Karpas-422 (cell line): ENCODE results near the gene NETO2. TPM values are rescaled to one million over a fixed set of nuclear protein-coding genes. Genes with fewer than 3 reads are reported as not detected.

Source experiments
- DNase-seq: peaks from one replicate; pipeline ENCODE4 v3.0.0-alpha.2; 2015
- H2AFZ ChIP-seq: fragments of 200-600 bp; sonication (generic); 2 replicates; pipeline ENCODE4 v1.6.1; 2014; ENCODE audit warnings: antibody characterized with exemption, low read length, mixed read lengths
- H3K27ac ChIP-seq: fragments of 200-600 bp; sonication (generic); 2 replicates; pipeline ENCODE4 v1.5.1; 2014; ENCODE audit warnings: mild to moderate bottlenecking, low read length, moderate library complexity
- H3K27me3 ChIP-seq: fragments of 200-600 bp; sonication (generic); 2 replicates; pipeline ENCODE4 v1.6.1; 2014; ENCODE audit warnings: low read length, mixed read lengths
- H3K36me3 ChIP-seq: fragments of 200-600 bp; sonication (generic); 2 replicates; pipeline ENCODE4 v1.6.1; 2014; ENCODE audit warnings: low read length, mixed read lengths; ENCODE audit not compliant: insufficient read depth
- H3K4me1 ChIP-seq: fragments of 200-600 bp; sonication (generic); 2 replicates; pipeline ENCODE4 v1.6.1; 2014; ENCODE audit warnings: mild to moderate bottlenecking, low read length, mixed read lengths
- H3K4me2 ChIP-seq: fragments of 200-600 bp; sonication (generic); 2 replicates; pipeline ENCODE4 v1.6.1; 2014; ENCODE audit warnings: low read length, low read depth, mild to moderate bottlenecking; ENCODE audit not compliant: poor library complexity, severe bottlenecking
- H3K4me3 ChIP-seq: fragments of 200-600 bp; sonication (generic); 2 replicates; pipeline ENCODE4 v1.5.1; 2014; ENCODE audit warnings: mild to moderate bottlenecking, antibody characterized with exemption, low read length, mixed read lengths
- H3K79me2 ChIP-seq: fragments of 200-600 bp; sonication (generic); 2 replicates; pipeline ENCODE4 v1.6.1; 2014; ENCODE audit warnings: mild to moderate bottlenecking, low read length, mixed read lengths
- H3K9ac ChIP-seq: fragments of 200-600 bp; sonication (generic); 2 replicates; pipeline ENCODE4 v1.6.0; 2014; ENCODE audit warnings: low read length
- H3K9me2 ChIP-seq: fragments of 200-600 bp; sonication (generic), shearing (Covaris generic); replicated peaks from 2 replicates; pipeline ENCODE4 v1.6.0; 2014; ENCODE audit warnings: mild to moderate bottlenecking, low read length, moderate library complexity; ENCODE audit not compliant: insufficient read depth
- H3K9me3 ChIP-seq: fragments of 300-700, 200-600 bp; sonication (generic); 2 replicates; pipeline ENCODE4 v1.6.1; 2014; ENCODE audit warnings: low read length, mixed read lengths
- H4K20me1 ChIP-seq: fragments of 200-600 bp; sonication (generic); 2 replicates; pipeline ENCODE4 v1.6.1; 2014; ENCODE audit warnings: mild to moderate bottlenecking, antibody characterized with exemption, low read length, low read depth; ENCODE audit not compliant: insufficient read depth
- total RNA-seq: library from RNA; depleted of rRNA; stranded (reverse); fragments of >200 nt; shearing (Covaris generic); gene quantifications from 2 replicates; pipeline ENCODE4 v1.2.3, GENCODE V29; 2014; ENCODE audit warnings: low replicate concordance

NETO2 gene
- total RNA-seq, 1 experiment from 2014 or later, result 83.9 TPM

DNA sequence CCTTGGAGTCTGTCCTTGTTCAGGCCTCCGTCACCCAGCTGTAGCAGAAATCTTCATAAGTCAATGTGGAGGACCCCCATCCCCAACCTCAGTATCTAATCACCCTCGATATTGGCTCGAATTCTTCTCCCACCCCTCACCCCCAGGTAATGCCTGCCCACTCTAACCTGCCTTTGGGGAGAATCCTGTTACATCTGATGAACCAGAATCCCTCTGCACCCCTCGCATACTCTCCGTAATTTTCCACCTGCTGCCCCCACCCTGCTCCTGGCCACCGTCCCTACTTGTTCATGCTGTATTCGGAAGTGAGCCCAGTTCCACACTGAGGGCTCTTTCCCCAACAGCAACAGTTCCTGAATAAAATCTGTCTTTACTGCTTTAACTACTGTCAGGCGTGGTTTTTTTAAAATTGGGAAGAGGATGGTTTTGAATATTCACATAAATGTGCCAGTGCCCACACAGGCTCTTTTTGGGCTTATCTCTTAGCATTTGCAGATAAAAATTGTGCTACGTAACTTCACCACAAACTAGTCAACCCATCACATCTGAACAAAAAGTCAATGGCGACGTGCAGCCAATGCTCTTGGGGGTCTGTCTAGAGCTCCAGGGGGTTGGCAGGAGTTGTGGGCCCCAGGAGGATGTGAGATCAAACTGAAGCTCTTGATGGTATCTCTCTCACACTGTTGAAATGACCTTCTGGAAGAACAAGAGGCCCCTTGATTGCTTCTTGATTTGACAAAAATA lies 73.7 kb downstream of the NETO2 start:
- H3K4me3 ChIP-seq, result no peak overlapping the region
- H3K79me2 ChIP-seq, result no peaks in the 10 kb centered on the region
- no peaks in the 10 kb centered on the region for H4K20me1 ChIP-seq
- H2AFZ ChIP-seq, result no peak overlapping the region
- H3K4me2 ChIP-seq, result no peak overlapping the region
- no peak for DNase-seq
- H3K36me3 ChIP-seq, result no peaks in the 10 kb centered on the region
- H3K27ac ChIP-seq, result no peak overlapping the region
- H3K9ac ChIP-seq, result no peak overlapping the region
- no peaks in the 10 kb centered on the region for H3K9me2 ChIP-seq
- no peaks in the 10 kb centered on the region for H3K27me3 ChIP-seq
- no peaks in the 10 kb centered on the region for H3K9me3 ChIP-seq
- H3K4me1 ChIP-seq, result no peaks in the 10 kb centered on the region

DNA sequence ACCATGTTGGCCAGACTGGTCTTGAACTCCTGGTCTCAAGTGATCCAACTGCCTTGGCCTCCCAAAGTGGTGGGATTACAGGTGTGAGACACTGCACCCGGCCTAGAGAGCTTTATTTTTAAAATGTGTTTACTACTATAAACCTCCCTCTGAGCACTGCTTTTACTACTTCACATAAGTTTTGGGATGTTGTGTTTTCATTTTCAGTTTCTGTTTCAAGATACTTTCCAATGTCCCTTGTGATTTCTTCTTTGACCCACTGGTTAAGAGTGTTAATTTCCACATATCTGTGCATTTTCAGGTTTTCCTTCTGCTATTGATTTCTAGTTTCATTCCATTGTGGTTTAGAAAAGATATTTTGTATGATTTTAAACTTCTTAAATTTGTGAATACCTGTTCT lies 74.4 kb downstream of the NETO2 start:
- H2AFZ ChIP-seq, result no peak overlapping the region

DNA sequence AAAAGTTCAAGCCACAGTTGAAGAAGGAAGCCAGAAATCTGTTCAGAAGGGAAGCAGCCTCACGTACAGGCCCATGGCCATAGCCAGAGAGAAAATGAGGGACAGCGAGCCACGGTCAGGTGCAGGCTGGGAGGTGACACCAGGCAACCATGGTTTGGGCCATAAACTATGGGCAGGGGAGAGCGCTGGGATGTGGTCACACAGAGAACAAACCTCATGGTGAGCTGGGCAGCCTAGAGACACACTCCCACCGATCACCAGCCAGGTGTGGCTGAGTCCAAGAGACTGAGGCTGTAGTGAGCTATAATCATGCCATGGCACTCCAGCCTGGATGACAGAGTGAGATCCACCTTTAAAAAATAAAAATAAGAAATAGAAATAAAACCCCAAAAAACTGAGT lies 76.5 kb downstream of the NETO2 start:
- Histone ChIP-seq H3K4me1 (no peaks in the 10 kb centered on the region), H3K9ac (no peak overlapping the region), H3K27ac (no peak overlapping the region), H2AFZ (no peak overlapping the region), H3K4me2 (no peak overlapping the region), H3K36me3 (no peaks in the 10 kb centered on the region), H3K4me3 (no peak overlapping the region), H3K9me2 (no peaks in the 10 kb centered on the region), H3K27me3 (no peaks in the 10 kb centered on the region), H3K9me3 (no peaks in the 10 kb centered on the region), H3K79me2 (no peaks in the 10 kb centered on the region), H4K20me1 (no peaks in the 10 kb centered on the region)
- DNase-seq, result no peak

More for the DNA sequence above, 74.4 kb downstream of the NETO2 start:
- H3K4me2 ChIP-seq, result no peak overlapping the region
- no peaks in the 10 kb centered on the region for H3K27me3 ChIP-seq
- H3K9ac ChIP-seq, result no peak overlapping the region
- H4K20me1 ChIP-seq, result no peaks in the 10 kb centered on the region
- H3K79me2 ChIP-seq, result no peaks in the 10 kb centered on the region
- DNase-seq, result no peak
- no peaks in the 10 kb centered on the region for H3K36me3 ChIP-seq
- H3K9me3 ChIP-seq, result no peaks in the 10 kb centered on the region
- H3K27ac ChIP-seq, result no peak overlapping the region
- H3K4me1 ChIP-seq, result no peaks in the 10 kb centered on the region
- no peaks in the 10 kb centered on the region for H3K9me2 ChIP-seq
- no peak overlapping the region for H3K4me3 ChIP-seq

GRCh38 chr16:47065766-47066688 lies 77.7 kb downstream of the NETO2 start:
- Histone ChIP-seq H3K4me3 (no peak overlapping the region), H4K20me1 (no peaks in the 10 kb centered on the region)
- DNase-seq, result no peak

DNA sequence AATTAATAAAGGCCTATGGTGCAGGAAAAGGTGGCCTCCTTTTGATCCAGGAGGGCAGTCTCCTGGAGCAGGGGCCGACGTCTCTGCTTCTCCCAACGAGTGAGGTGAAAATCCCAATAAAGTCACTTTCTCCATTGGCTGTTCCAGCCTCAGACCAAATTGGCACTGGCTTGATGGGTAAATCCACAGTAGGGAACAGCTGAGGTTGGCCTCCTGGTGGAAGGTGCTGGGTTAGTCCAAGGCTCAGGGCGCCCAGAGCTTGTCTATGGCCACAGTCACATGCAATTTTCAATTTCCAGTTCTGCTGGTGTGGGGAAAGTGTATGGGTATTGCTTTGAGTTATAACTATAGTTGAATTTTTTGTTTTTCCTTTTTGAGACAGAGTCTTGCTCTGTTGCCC lies 79.0 kb downstream of the NETO2 start:
- Histone ChIP-seq H4K20me1 (no peaks in the 10 kb centered on the region), H3K36me3 (no peaks in the 10 kb centered on the region), H3K9me2 (no peaks in the 10 kb centered on the region), H3K4me3 (no peak overlapping the region), H3K27ac (no peak overlapping the region), H2AFZ (no peak overlapping the region), H3K27me3 (no peaks in the 10 kb centered on the region), H3K79me2 (no peaks in the 10 kb centered on the region), H3K4me2 (no peak overlapping the region), H3K9ac (no peak overlapping the region), H3K4me1 (no peaks in the 10 kb centered on the region), H3K9me3 (no peaks in the 10 kb centered on the region)
- DNase-seq, result no peak

More at GRCh38 chr16:47065766-47066688, 77.7 kb downstream of the NETO2 start:
- H3K27ac ChIP-seq, result no peak overlapping the region
- no peaks in the 10 kb centered on the region for H3K36me3 ChIP-seq
- H3K9me3 ChIP-seq, result no peaks in the 10 kb centered on the region
- no peaks in the 10 kb centered on the region for H3K27me3 ChIP-seq
- no peak overlapping the region for H3K9ac ChIP-seq
- H3K4me1 ChIP-seq, result no peaks in the 10 kb centered on the region
- no peak overlapping the region for H2AFZ ChIP-seq
- H3K4me2 ChIP-seq, result no peak overlapping the region
- no peaks in the 10 kb centered on the region for H3K79me2 ChIP-seq
- H3K9me2 ChIP-seq, result no peaks in the 10 kb centered on the region

DNA sequence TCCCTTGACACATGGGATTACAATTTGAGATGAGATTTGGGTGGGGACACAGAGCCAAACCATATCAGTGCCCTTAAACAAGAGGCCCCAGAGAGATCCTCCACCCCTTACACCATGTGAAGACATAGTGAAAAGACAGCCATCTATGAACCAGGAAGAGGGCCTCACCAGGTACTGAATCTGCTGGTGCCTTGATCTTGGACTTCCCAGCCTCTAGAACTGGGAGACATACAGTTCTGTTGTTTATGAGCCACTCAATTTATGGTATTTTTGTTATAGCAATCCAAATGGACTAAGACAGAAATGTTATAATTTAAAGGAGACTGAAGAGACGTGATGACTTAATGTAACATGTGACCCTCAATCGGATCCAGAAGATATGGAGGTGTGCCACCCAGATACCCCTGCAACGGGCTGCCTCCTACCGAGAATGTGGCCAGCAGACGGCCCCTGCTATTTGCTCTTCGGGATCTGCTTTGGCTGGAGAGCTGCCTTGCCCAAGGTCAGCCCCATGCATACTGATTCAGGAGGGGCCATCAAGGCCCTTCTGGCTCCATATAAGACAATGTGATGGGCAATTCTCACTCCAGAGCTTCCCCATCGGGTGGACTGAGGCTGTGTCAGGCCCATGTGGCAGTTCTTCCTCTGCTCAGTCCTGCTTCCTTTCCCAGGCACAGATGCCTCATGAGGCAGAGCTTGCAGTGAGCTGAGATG lies 80.6 kb downstream of the NETO2 start:
- H3K4me2 ChIP-seq, result no peak overlapping the region
- H3K27ac ChIP-seq, result no peak overlapping the region
- no peaks in the 10 kb centered on the region for H4K20me1 ChIP-seq
- H3K27me3 ChIP-seq, result no peaks in the 10 kb centered on the region
- DNase-seq, result no peak
- no peak overlapping the region for H3K4me3 ChIP-seq
- no peaks in the 10 kb centered on the region for H3K9me3 ChIP-seq
- H3K36me3 ChIP-seq, result no peaks in the 10 kb centered on the region
- H3K4me1 ChIP-seq, result no peaks in the 10 kb centered on the region
- H3K9ac ChIP-seq, result no peak overlapping the region
- no peaks in the 10 kb centered on the region for H3K79me2 ChIP-seq
- H3K9me2 ChIP-seq, result no peaks in the 10 kb centered on the region
- H2AFZ ChIP-seq, result no peak overlapping the region

DNA sequence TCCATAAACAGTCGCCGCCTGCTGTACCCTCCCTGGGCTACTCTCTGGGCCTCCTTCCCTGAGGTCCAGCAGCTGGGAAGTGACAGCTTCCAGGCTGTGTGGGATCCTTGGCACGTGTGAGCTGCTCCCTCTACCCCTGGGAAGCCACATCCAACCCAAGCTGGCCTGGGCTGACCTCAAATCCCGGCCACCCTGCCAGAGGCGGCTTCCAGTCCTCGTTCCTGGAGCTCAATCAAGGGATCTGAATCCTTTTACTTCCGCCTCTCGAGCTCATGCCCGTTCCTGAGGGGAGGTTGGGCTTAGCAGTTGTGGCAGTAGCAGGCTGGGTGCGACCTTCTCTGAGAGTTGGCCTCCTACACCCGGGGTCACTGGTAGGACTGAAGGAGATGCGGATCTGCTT lies 82.5 kb downstream of the NETO2 start:
- H3K4me2 ChIP-seq, result no peak overlapping the region
- H4K20me1 ChIP-seq, result no peaks in the 10 kb centered on the region
- H3K4me1 ChIP-seq, result no peaks in the 10 kb centered on the region
- H3K9ac ChIP-seq, result no peak overlapping the region
- no peak overlapping the region for H2AFZ ChIP-seq
- no peaks in the 10 kb centered on the region for H3K27me3 ChIP-seq
- H3K79me2 ChIP-seq, result no peaks in the 10 kb centered on the region
- no peaks in the 10 kb centered on the region for H3K36me3 ChIP-seq
- no peaks in the 10 kb centered on the region for H3K9me3 ChIP-seq
- no peak for DNase-seq
- no peak overlapping the region for H3K4me3 ChIP-seq
- no peak overlapping the region for H3K27ac ChIP-seq
- H3K9me2 ChIP-seq, result no peaks in the 10 kb centered on the region

DNA sequence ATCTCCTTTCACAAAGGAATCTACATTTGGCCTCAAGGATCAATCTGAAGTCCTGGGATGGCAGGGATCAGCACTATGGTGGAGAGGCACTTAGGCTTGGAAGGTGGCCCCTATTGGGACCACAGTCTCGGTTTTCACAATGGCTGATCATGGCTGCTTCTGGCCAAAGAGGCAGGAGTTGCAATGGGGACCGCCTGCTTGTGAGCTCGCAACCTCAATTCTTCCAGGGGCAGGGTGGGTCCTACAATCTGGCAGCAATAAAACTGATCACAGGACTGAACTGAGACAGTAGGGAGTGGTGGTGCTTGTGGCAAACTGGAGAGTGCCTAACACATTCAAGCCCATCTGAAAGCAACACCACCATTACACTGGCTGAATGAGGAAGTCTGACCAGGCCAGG lies 83.1 kb downstream of the NETO2 start:
- no peak overlapping the region for H3K4me3 ChIP-seq
- H3K79me2 ChIP-seq, result no peaks in the 10 kb centered on the region
- no peaks in the 10 kb centered on the region for H3K4me1 ChIP-seq
- H2AFZ ChIP-seq, result no peak overlapping the region
- no peaks in the 10 kb centered on the region for H3K9me2 ChIP-seq
- no peak overlapping the region for H3K4me2 ChIP-seq
- no peaks in the 10 kb centered on the region for H4K20me1 ChIP-seq
- no peaks in the 10 kb centered on the region for H3K9me3 ChIP-seq
- H3K9ac ChIP-seq, result no peak overlapping the region
- H3K27me3 ChIP-seq, result no peaks in the 10 kb centered on the region
- no peaks in the 10 kb centered on the region for H3K36me3 ChIP-seq
- H3K27ac ChIP-seq, result no peak overlapping the region
- no peak for DNase-seq
